NCI-H446 (cell line): ENCODE data around the gene ANKRD6.
A peak's percentile ranks its signal among the peaks of the same experiment; 100 is the strongest.
"Not testable (repeated sequence)": the region's sequence is repeated elsewhere in the genome, so short reads cannot be mapped to it uniquely, and the experiment has no call there.

Experiments
- DNase-seq, 2 experiments: peaks; one replicate each; lab custom pipeline; 2025; lab: John Stamatoyannopoulos, UW

The ANKRD6 gene

GRCh38 chr6:89602166-89602565, 169.2 kb downstream of the ANKRD6 start:
- no peak for DNase-seq

- DNase-seq: no peak
Measured at GRCh38 chr6:89604653-89605052, 171.7 kb downstream of the ANKRD6 start.

GRCh38 chr6:89605861-89606260, 172.9 kb downstream of the ANKRD6 start:
- DNase-seq: no peak

- DNase-seq: peak in 1 of 2 experiments; percentile 20
Measured at GRCh38 chr6:89610149-89610642, 177.2 kb downstream of the ANKRD6 start.

GRCh38 chr6:89611666-89612065, 178.7 kb downstream of the ANKRD6 start:
- no peak for DNase-seq

GRCh38 chr6:89612121-89612520, 179.2 kb downstream of the ANKRD6 start:
- DNase-seq: no peak

GRCh38 chr6:89613790-89614189, 180.8 kb downstream of the ANKRD6 start:
- no peak for DNase-seq

- no peak for DNase-seq
Measured at GRCh38 chr6:89615882-89616281, 182.9 kb downstream of the ANKRD6 start.

GRCh38 chr6:89616531-89616930, 183.6 kb downstream of the ANKRD6 start:
- no peak for DNase-seq

GRCh38 chr6:89618026-89618425, 185.1 kb downstream of the ANKRD6 start:
- no peak for DNase-seq

GRCh38 chr6:89619567-89619966, 186.6 kb downstream of the ANKRD6 start:
- DNase-seq: no peak

GRCh38 chr6:89623749-89624148, 190.8 kb downstream of the ANKRD6 start:
- no peak for DNase-seq

- DNase-seq: no peak
Measured at GRCh38 chr6:89630488-89630887, 197.5 kb downstream of the ANKRD6 start.

- not testable (repeated sequence) for DNase-seq
Measured at GRCh38 chr6:89636412-89636811, 203.5 kb downstream of the ANKRD6 start.

GRCh38 chr6:89637960-89638319, 205.0 kb downstream of the ANKRD6 start:
- DNase-seq: no peak

GRCh38 chr6:89638320-89639195, 205.6 kb downstream of the ANKRD6 start, which contains the start of gene LYRM2:
TSS of gene LYRM2 (minus strand) at chr6:89638747. CDS start at chr6:89638716, 31 bp downstream.
- peak; percentile 79 to 89 for DNase-seq

- no peak for DNase-seq
Measured at GRCh38 chr6:89640804-89641203, 207.9 kb downstream of the ANKRD6 start.

- DNase-seq: not testable (repeated sequence)
Measured at GRCh38 chr6:89641581-89641980, 208.6 kb downstream of the ANKRD6 start.

- DNase-seq: no peak
Measured at GRCh38 chr6:89642956-89643355, 210.0 kb downstream of the ANKRD6 start.

- DNase-seq: no peak
Measured at GRCh38 chr6:89643406-89643805, 210.5 kb downstream of the ANKRD6 start.

GRCh38 chr6:89644864-89645263, 211.9 kb downstream of the ANKRD6 start:
- DNase-seq: no peak

- no peak for DNase-seq
Measured at GRCh38 chr6:89649682-89650081, 216.7 kb downstream of the ANKRD6 start.

GRCh38 chr6:89650579-89650978, 217.6 kb downstream of the ANKRD6 start:
- no peak for DNase-seq

- no peak for DNase-seq
Measured at GRCh38 chr6:89655122-89655521, 222.2 kb downstream of the ANKRD6 start.
